GM19023 (cell line): ENCODE measurements around the gene HOXB6.

ENCODE experiments used
- ATAC-seq: cut with Tn5 transposase; IDR thresholded peaks from one replicate; pipeline ENCODE4 v1.9.1; 2021; ENCODE audit warnings: mild to moderate bottlenecking, moderate library complexity; ENCODE audit not compliant: unreplicated experiment

HOXB6 gene

GRCh38 chr17:48636177-48637018, 31.6 kb upstream of the HOXB6 start:
- ATAC-seq: no peak

GRCh38 chr17:48634493-48635208, 29.9 kb upstream of the HOXB6 start:
- ATAC-seq: no peak

GRCh38 chr17:48633266-48633677, 28.5 kb upstream of the HOXB6 start:
- no peak for ATAC-seq

GRCh38 chr17:48632579-48633265, 27.9 kb upstream of the HOXB6 start:
- ATAC-seq: no peak

- no peak for ATAC-seq
Observed at GRCh38 chr17:48631693-48632578, 27.1 kb upstream of the HOXB6 start.

GRCh38 chr17:48630925-48631692, 26.3 kb upstream of the HOXB6 start:
- no peak for ATAC-seq

GRCh38 chr17:48630009-48630924, 25.5 kb upstream of the HOXB6 start:
- ATAC-seq: no peak

- no peak for ATAC-seq
Observed at GRCh38 chr17:48629411-48629759, 24.6 kb upstream of the HOXB6 start.

GRCh38 chr17:48628649-48629410, 24.0 kb upstream of the HOXB6 start:
- ATAC-seq: no peak

GRCh38 chr17:48627623-48628521, 23.1 kb upstream of the HOXB6 start:
- ATAC-seq: no peak

- ATAC-seq: no peak
Observed at GRCh38 chr17:48627118-48627597, 22.4 kb upstream of the HOXB6 start.

GRCh38 chr17:48626245-48627117, 21.7 kb upstream of the HOXB6 start, which contains the start of gene HOXB9:
Gene HOXB9 (minus strand): TSS chr17:48626358. CDS start chr17:48626269, 89 bp downstream.
- no peak for ATAC-seq

GRCh38 chr17:48625495-48626244, 20.9 kb upstream of the HOXB6 start:
- ATAC-seq: no peak

- ATAC-seq: no peak
Observed at GRCh38 chr17:48624544-48625494, 20.0 kb upstream of the HOXB6 start.
